Heart left ventricle (tissue), 16 donors: Measurements from ENCODE around the gene ADIPOR1. TPM values are rescaled to one million over a fixed set of nuclear protein-coding genes. Genes with fewer than 3 reads are reported as not detected.

Source experiments
- ATAC-seq, 4 donors: fragments of 200-7000 bp; cut with Tn5 transposase; one replicate each; pipeline ENCODE4 v1.9.1; 2020 to 2022; ENCODE audit warnings: moderate library complexity in 4 of 4, mild to moderate bottlenecking in 3 of 4, moderate number of reproducible peaks in 1 of 4
- DNase-seq, 5 donors: peaks; one replicate each; pipeline ENCODE4 v3.0.0-alpha.2; 2020
- H3K27ac ChIP-seq, 12 donors: fragments of 200-600 bp; sonication (generic) in 4 of 12; one replicate each; pipeline versions ENCODE4 v1.5.0 to v1.8.0; 2016 to 2022; ENCODE audit warnings: mild to moderate bottlenecking in 2 of 12
- H3K27me3 ChIP-seq, 9 donors: fragments of 200-600 bp; sonication (generic) in 2 of 9; one replicate each; pipeline versions ENCODE4 v1.5.1 to v1.8.0; 2016 to 2022; ENCODE audit warnings: mild to moderate bottlenecking in 3 of 9
- H3K36me3 ChIP-seq, 9 donors: fragments of 200-600 bp; sonication (generic) in 2 of 9; one replicate each; pipeline versions ENCODE4 v1.5.0 to v1.8.0; 2018 to 2022; ENCODE audit warnings: mild to moderate bottlenecking in 2 of 9
- H3K4me1 ChIP-seq, 12 donors: fragments of 200-600 bp; sonication (generic) in 4 of 12; one replicate each; pipeline versions ENCODE4 v1.5.0 to v1.8.0; 2016 to 2022; ENCODE audit warnings: mild to moderate bottlenecking in 3 of 12
- H3K4me3 ChIP-seq, 12 donors: fragments of 200-600 bp; sonication (generic) in 4 of 12; one replicate each; pipeline versions ENCODE4 v1.5.0 to v1.8.0; 2017 to 2022; ENCODE audit warnings: mild to moderate bottlenecking in 9 of 12, moderate library complexity in 4 of 12
- H3K9me3 ChIP-seq, 12 donors: fragments of 200-600 bp; sonication (generic) in 4 of 12; one replicate each; pipeline versions ENCODE4 v1.5.0 to v1.8.0; 2016 to 2022; ENCODE audit warnings: mild to moderate bottlenecking in 1 of 12
- CTCF ChIP-seq, 12 donors: fragments of 200-600 bp; sonication (generic) in 4 of 12; IDR thresholded peaks; one replicate each; pipeline versions ENCODE4 v1.5.0 to v1.8.0; 2018 to 2022; ENCODE audit warnings: antibody characterized with exemption in 12 of 12, mild to moderate bottlenecking in 5 of 12
- POLR2A ChIP-seq, 2 donors: fragments of 450-650 bp; IDR thresholded peaks; one replicate each; pipeline ENCODE4 v1.6.1; 2017; ENCODE audit warnings: antibody characterized with exemption in 2 of 2, mild to moderate bottlenecking in 2 of 2, moderate library complexity in 2 of 2
- whole genome bisulfite sequencing, 4 donors: extraction: QIAGEN DNeasy Blood & Tissue Kit in 2 of 4; methylation state at CpG; one replicate each; pipeline versions ENCODE4 v1.1.5 to v1.1.7; 2013 to 2018; 5-methylcytosine and 5-hydroxymethylcytosine counted together
- intact Hi-C, 10 donors: fragments of 100-400 bp; cut with DNase I; formaldehyde crosslinking; loops; one replicate each; pipeline versions ENCODE4 v1.11.1 to v1.14.2; 2022
- polyA plus RNA-seq, 2 donors: library from polyadenylated mRNA; stranded (reverse); fragments of 200-250 nt; gene quantifications; one replicate each; pipeline ENCODE4 v1.2.3, GENCODE V29; 2013
- total RNA-seq, 9 donors: library from RNA; depleted of rRNA in 2 of 9; stranded (reverse); fragments of >200 nt in 2 of 9; fragmentation: NEBNext Ultra II Directional in 3 of 9; extraction: Animal tissue kit (Norgen Biotek cat#: 25700) in 3 of 9; gene quantifications; one replicate each; pipeline versions ENCODE4 v1.1.0 to v1.2.4, GENCODE V29; 2016 to 2023
- donor health status: ischemic (EF 13 %, LVEDD 7.1; RV severe dilation, severe dysfunction).
- donor health status: healthy with polysubstance abuse.
- donor health status: DM: no; HTN: yes; CAD: no.
- donor health status: DM: no; HTN: no; CAD: no.
- donor health status: ischemic (EF 25% LVEDD 6.9; RV normal size, moderate dysfunction).
- donor health status: ischemic (EF 25% LVEDD 5.7; RV mildly dilated, moderate dysfunction).
- donor health status: healthy.
- donor health status: DM: yes; HTN: yes; CAD: no.
- donor health status: ischemic (EF 35%, LVEDD 5.7; RV mildly dilated, moderate dysfunction).
- donor health status: nonischemic (EF 11% LVEDD 7.7; RV severe dilation, severe dysfunction).
- donor health status: DM: yes; HTN: yes; CAD: no.
- donor health status: PGD.
- donor health status: ischemic (EF 29% LVEDD 5.4; RV normal size, mild dysfunction).
- donor health status: nonischemic (EF 23%, LVEDD 6.1; RV moderate dilation, normal function).

Gene ADIPOR1
- total and polyA plus RNA-seq, 11 donors, result 57.4 to 155 (median 102) TPM

- Histone ChIP-seq H3K9me3 (no peaks in the 10 kb centered on the region), H3K36me3 (peaks cover 0 to 56% (median 46%) of the 10 kb centered on the region in 9 donors), H3K4me1 (peaks cover 0 to 57% (median 34%) of the 10 kb centered on the region in 12 donors), H3K4me3 (no peak overlapping the region), H3K27ac (peak overlapping the region in 1 of 12 donors; percentile 91), H3K27me3 (no peaks in the 10 kb centered on the region)
- intact Hi-C loops, result no loop called here
- WGBS, 4 donors, result 54 to 65% (median 57%) methylated on average over 2 of the region's 2 CpGs
- ATAC-seq (no peak), DNase-seq (no peak)
- no peak for TF ChIP-seq POLR2A (IDR thresholded peaks at IDR 0.05)
- TF ChIP-seq CTCF (IDR thresholded peaks at IDR 0.05), result no peak
These were observed 6.7 kb downstream of the ADIPOR1 start for GRCh38 chr1:202951437-202951836.

GRCh38 chr1:202945483-202945882 is 12.6 kb downstream of the ADIPOR1 start:
- 96 to 99% (median 98%) methylated on average over 2 of the region's 2 CpGs for WGBS, 4 donors
- TF ChIP-seq POLR2A (IDR thresholded peaks at IDR 0.05) (no peak), CTCF (IDR thresholded peaks at IDR 0.05) (no peak)
- peaks cover 2 to 100% (median 99%) of the 10 kb centered on the region in 9 donors for H3K36me3 ChIP-seq

GRCh38 chr1:202944438-202944921 is 13.6 kb downstream of the ADIPOR1 start:
- Histone ChIP-seq H3K4me3 (no peak overlapping the region), H3K27me3 (no peaks in the 10 kb centered on the region), H3K4me1 (no peaks in the 10 kb centered on the region), H3K9me3 (no peaks in the 10 kb centered on the region), H3K27ac (no peak overlapping the region), H3K36me3 (peaks cover 2 to 100% (median 97%) of the 10 kb centered on the region in 9 donors)
- intact Hi-C loops, result no loop called here
- TF ChIP-seq POLR2A (IDR thresholded peaks at IDR 0.05) (no peak), CTCF (IDR thresholded peaks at IDR 0.05) (no peak)
- 78 to 87% (median 83%) methylated on average over 5 of the region's 5 CpGs for whole genome bisulfite sequencing, 4 donors
- DNase-seq (no peak), ATAC-seq (no peak)

More at GRCh38 chr1:202945483-202945882, 12.6 kb downstream of the ADIPOR1 start:
- Histone ChIP-seq H3K9me3 (no peaks in the 10 kb centered on the region), H3K27ac (no peak overlapping the region), H3K4me1 (no peaks in the 10 kb centered on the region), H3K27me3 (no peaks in the 10 kb centered on the region), H3K4me3 (no peak overlapping the region)
- DNase-seq (no peak), ATAC-seq (no peak)
- intact Hi-C loops, result no loop called here

GRCh38 chr1:202942426-202942825 is 15.7 kb downstream of the ADIPOR1 start:
- DNase-seq (no peak), ATAC-seq (no peak)
- Histone ChIP-seq H3K36me3 (peaks cover 2 to 82% (median 76%) of the 10 kb centered on the region in 9 donors), H3K27me3 (no peaks in the 10 kb centered on the region), H3K27ac (no peak overlapping the region), H3K9me3 (no peaks in the 10 kb centered on the region), H3K4me3 (no peak overlapping the region), H3K4me1 (no peaks in the 10 kb centered on the region)
- intact Hi-C loops, result no loop called here
- WGBS, 4 donors, result 83 to 88% (median 85%) methylated on average over 1 of the region's 1 CpG
- no peak for TF ChIP-seq CTCF (IDR thresholded peaks at IDR 0.05)
- no peak for TF ChIP-seq POLR2A (IDR thresholded peaks at IDR 0.05)
